DND-41 (cell line): ENCODE measurements around the gene COL25A1.

Experiments used
- ATAC-seq: fragments of 200-7000 bp; cut with Tn5 transposase; 3 replicates; pipeline ENCODE4 v1.9.1; 2021; ENCODE audit warnings: low read depth; ENCODE audit not compliant: insufficient read depth
- DNase-seq: peaks from one replicate; pipeline ENCODE4 v3.0.0-alpha.2; 2020
- H2AFZ ChIP-seq: 2 replicates; pipeline ENCODE4 v1.6.0; 2012; ENCODE audit warnings: low read depth, low read length
- H3K27ac ChIP-seq: 2 replicates; pipeline ENCODE4 v1.5.1; 2012; ENCODE audit warnings: low read length, inconsistent platforms
- H3K27me3 ChIP-seq: fragments of 200-600 bp; sonication (generic); 2 replicates; pipeline ENCODE4 v1.6.0; 2012; ENCODE audit warnings: low read length, mild to moderate bottlenecking, inconsistent platforms; ENCODE audit not compliant: insufficient read depth, poor library complexity
- H3K36me3 ChIP-seq: 2 replicates; pipeline ENCODE4 v1.5.1; 2012; ENCODE audit warnings: low read length, inconsistent platforms; ENCODE audit not compliant: insufficient read depth
- H3K4me1 ChIP-seq: 2 replicates; pipeline ENCODE4 v1.5.1; 2012; ENCODE audit warnings: mild to moderate bottlenecking, low read length; ENCODE audit not compliant: insufficient read depth
- H3K4me2 ChIP-seq: 2 replicates; pipeline ENCODE4 v1.6.0; 2012; ENCODE audit warnings: mild to moderate bottlenecking, moderate library complexity, low read length, inconsistent platforms; ENCODE audit not compliant: insufficient read depth
- H3K4me3 ChIP-seq, 2 experiments: fragments of 200-600 bp in 1 of 2; shearing (Covaris generic) in 1 of 2; 2 replicates each; pipeline ENCODE4 v1.5.1; 2012 to 2016; ENCODE audit warnings: inconsistent platforms in 2 of 2, low read length in 2 of 2, mild to moderate bottlenecking in 2 of 2, low read depth in 1 of 2, moderate library complexity in 1 of 2
- H3K79me2 ChIP-seq: 2 replicates; pipeline ENCODE4 v1.6.0; 2012; ENCODE audit warnings: low read length, inconsistent platforms; ENCODE audit not compliant: insufficient read depth
- H3K9ac ChIP-seq: 2 replicates; pipeline ENCODE4 v1.6.0; 2012; ENCODE audit warnings: low read depth, mild to moderate bottlenecking, inconsistent platforms, low read length, moderate library complexity
- H3K9me3 ChIP-seq: 2 replicates; pipeline ENCODE4 v1.5.1; 2012; ENCODE audit warnings: low read length, moderate library complexity, mild to moderate bottlenecking, inconsistent platforms; ENCODE audit not compliant: insufficient read depth, severe bottlenecking
- H4K20me1 ChIP-seq: 2 replicates; pipeline ENCODE4 v1.6.0; 2012; ENCODE audit warnings: low read length; ENCODE audit not compliant: insufficient read depth
- EZH2 ChIP-seq: IDR thresholded peaks from 3 replicates; pipeline ENCODE4 v1.6.1; 2012; ENCODE audit warnings: borderline replicate concordance, low read depth, mild to moderate bottlenecking, moderate library complexity, low read length, inconsistent platforms; ENCODE audit not compliant: severe bottlenecking
- TF ChIP-seq, protein P1 (sequence below): IDR thresholded peaks from 2 replicates; pipeline ENCODE4 v1.5.1; 2012; ENCODE audit warnings: borderline replicate concordance, low read length, moderate library complexity, mild to moderate bottlenecking; ENCODE audit not compliant: poor library complexity, severe bottlenecking; ENCODE audit errors: extremely low read depth

Gene COL25A1

DNA sequence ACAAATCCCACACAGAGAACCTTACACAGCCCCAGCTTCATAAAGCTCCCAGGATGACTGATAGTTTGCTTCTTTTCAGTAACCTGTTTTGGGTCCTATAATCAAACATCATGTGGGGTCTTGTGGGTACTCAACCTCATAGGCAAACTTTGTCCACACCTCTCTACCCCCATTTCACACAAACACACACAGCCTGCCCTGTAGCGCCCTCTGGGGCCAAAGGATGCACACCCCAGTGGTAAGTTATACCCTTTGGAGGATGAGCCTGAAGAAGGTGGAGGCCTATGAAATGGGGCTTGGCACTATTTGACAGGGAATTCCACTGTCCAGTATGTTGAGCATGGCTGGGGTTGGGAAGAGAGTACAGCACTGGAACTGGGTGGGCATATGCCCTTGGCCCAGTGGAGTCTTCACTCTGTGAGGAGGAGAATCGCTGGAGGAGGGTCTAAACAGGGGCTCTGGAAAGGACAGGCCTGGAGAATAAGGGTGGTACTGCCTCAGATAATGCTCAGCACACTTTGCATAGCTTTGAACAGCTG is 30.5 kb upstream of the COL25A1 start:
- DNase-seq = peak; percentile 19
- Histone ChIP-seq H3K9me3 (no peaks in the 10 kb centered on the region), H3K4me2 (no peak overlapping the region), H3K4me1 (no peaks in the 10 kb centered on the region), H4K20me1 (no peaks in the 10 kb centered on the region), H3K27me3 (no peaks in the 10 kb centered on the region), H2AFZ (no peak overlapping the region), H3K79me2 (no peaks in the 10 kb centered on the region), H3K4me3 (no peak overlapping the region), H3K9ac (no peak overlapping the region), H3K27ac (no peak overlapping the region), H3K36me3 (no peaks in the 10 kb centered on the region)
- TF ChIP-seq EZH2 = no peak
- TF ChIP-seq, protein P1, sequence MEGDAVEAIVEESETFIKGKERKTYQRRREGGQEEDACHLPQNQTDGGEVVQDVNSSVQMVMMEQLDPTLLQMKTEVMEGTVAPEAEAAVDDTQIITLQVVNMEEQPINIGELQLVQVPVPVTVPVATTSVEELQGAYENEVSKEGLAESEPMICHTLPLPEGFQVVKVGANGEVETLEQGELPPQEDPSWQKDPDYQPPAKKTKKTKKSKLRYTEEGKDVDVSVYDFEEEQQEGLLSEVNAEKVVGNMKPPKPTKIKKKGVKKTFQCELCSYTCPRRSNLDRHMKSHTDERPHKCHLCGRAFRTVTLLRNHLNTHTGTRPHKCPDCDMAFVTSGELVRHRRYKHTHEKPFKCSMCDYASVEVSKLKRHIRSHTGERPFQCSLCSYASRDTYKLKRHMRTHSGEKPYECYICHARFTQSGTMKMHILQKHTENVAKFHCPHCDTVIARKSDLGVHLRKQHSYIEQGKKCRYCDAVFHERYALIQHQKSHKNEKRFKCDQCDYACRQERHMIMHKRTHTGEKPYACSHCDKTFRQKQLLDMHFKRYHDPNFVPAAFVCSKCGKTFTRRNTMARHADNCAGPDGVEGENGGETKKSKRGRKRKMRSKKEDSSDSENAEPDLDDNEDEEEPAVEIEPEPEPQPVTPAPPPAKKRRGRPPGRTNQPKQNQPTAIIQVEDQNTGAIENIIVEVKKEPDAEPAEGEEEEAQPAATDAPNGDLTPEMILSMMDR = peak; percentile 50
- ATAC-seq = 0 out of 3 replicates have a peak, but pooled peaks have one; percentile 58

DNA sequence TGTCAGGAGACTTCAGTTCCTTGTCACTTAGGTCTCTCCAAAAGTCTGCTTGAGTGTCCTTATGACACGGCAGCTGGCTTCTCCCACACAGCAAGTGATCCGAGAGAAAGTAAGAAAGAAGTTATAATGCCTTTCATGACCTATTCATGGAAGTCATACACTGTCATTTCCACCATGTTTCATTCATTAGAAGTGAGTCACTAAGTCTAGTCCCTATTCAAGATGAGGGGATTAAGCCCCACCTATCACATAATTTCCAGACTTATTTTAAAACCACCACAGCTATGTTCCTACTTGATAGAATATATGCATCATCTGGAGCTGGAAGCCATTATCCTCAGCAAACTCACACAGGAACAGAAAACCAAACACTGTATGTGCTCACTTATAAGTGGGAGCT is 25.2 kb upstream of the COL25A1 start:
- no peaks in the 10 kb centered on the region for H3K36me3 ChIP-seq
- no peaks in the 10 kb centered on the region for H3K27me3 ChIP-seq
- ATAC-seq (no peak), DNase-seq (no peak)
- H3K27ac ChIP-seq = no peak overlapping the region
- H3K9ac ChIP-seq = no peak overlapping the region
- TF ChIP-seq EZH2 = no peak
- TF ChIP-seq, protein P1 = no peak
- no peaks in the 10 kb centered on the region for H3K79me2 ChIP-seq
- H3K4me3 ChIP-seq = no peak overlapping the region
- no peak overlapping the region for H2AFZ ChIP-seq
- peaks cover 13% of the 10 kb centered on the region for H3K9me3 ChIP-seq
- no peak overlapping the region for H3K4me2 ChIP-seq
- H4K20me1 ChIP-seq = no peaks in the 10 kb centered on the region
- no peaks in the 10 kb centered on the region for H3K4me1 ChIP-seq

DNA sequence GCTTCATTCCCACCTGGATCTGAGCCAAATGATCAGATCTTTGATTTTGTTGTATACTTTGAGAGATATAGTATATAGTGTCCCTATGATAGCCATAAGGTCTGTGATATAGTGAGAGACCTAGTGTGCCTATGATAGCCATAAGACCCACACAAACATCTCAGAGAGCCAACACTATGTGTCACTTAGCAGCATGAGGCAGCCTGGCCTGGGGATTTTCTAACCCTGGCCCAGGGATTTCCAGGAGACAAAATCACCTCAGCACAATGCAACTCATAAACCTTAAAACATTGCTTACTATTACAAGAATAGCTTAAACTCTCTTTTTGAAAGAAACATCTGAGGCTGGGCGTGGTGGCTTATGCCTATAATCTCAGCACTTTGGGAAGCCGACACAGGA is 23.2 kb upstream of the COL25A1 start:
- no peak overlapping the region for H3K9ac ChIP-seq
- H3K4me2 ChIP-seq = no peak overlapping the region
- DNase-seq = no peak
- H3K4me3 ChIP-seq = no peak overlapping the region
- no peaks in the 10 kb centered on the region for H4K20me1 ChIP-seq
- no peaks in the 10 kb centered on the region for H3K36me3 ChIP-seq
- H3K79me2 ChIP-seq = no peaks in the 10 kb centered on the region
- no peak for ATAC-seq
- H3K9me3 ChIP-seq = peaks cover 16% of the 10 kb centered on the region
- TF ChIP-seq EZH2 = no peak
- TF ChIP-seq, protein P1 = no peak
- H3K27me3 ChIP-seq = no peaks in the 10 kb centered on the region
- no peak overlapping the region for H3K27ac ChIP-seq
- H3K4me1 ChIP-seq = no peaks in the 10 kb centered on the region
- no peak overlapping the region for H2AFZ ChIP-seq
